Panc1 (cell line): Measurements from ENCODE around the gene CADM4. TPM values are rescaled to one million over a fixed set of nuclear protein-coding genes. Genes with fewer than 3 reads are reported as not detected.
"Not testable (repeated sequence)": the region's sequence is repeated elsewhere in the genome, so short reads cannot be mapped to it uniquely, and the experiment has no call there.

Experiments
- ATAC-seq: fragments of 200-7000 bp; cut with Tn5 transposase; 2 replicates; pipeline ENCODE4 v1.9.1; 2020; ENCODE audit warnings: mild to moderate bottlenecking, moderate library complexity
- BruUV-seq: library from RNA; stranded (reverse); fragments of 400-500 nt; replicated peaks from 2 replicates; lab custom pipeline; 2021; lab: Mats Ljungman, UMichigan
- CTCF ChIA-PET: fragments of 300-600 bp; sonication (Branson Sonifier 250); formaldehyde crosslinking; loops from one replicate; lab custom pipeline; 2022; ENCODE audit warnings: antibody characterized with exemption; lab: Charles Lee
- POLR2A ChIA-PET: fragments of 300-600 bp; sonication (Branson Sonifier 250); formaldehyde crosslinking; loops from one replicate; lab custom pipeline; 2022; ENCODE audit warnings: antibody characterized with exemption; lab: Charles Lee
- DNase-seq: peaks from one replicate; pipeline ENCODE4 v3.0.0-alpha.2; 2010; ENCODE audit warnings: low read depth, low spot score
- H3K27ac ChIP-seq: 2 replicates; pipeline ENCODE4 v1.5.1; 2011; ENCODE audit warnings: mild to moderate bottlenecking, low read length, inconsistent platforms
- H3K27me3 ChIP-seq: fragments of 200-500 bp; sonication (Bioruptor generic); 2 replicates; pipeline ENCODE4 v1.6.0; 2014; ENCODE audit warnings: low read length, inconsistent platforms; ENCODE audit not compliant: control insufficient read depth, insufficient read depth
- H3K36me3 ChIP-seq: fragments of 200-500 bp; sonication (Bioruptor generic); 2 replicates; pipeline ENCODE4 v1.5.1; 2014; ENCODE audit warnings: inconsistent platforms, mild to moderate bottlenecking, low read length, moderate library complexity; ENCODE audit not compliant: control insufficient read depth, insufficient read depth
- H3K4me1 ChIP-seq: 2 replicates; pipeline ENCODE4 v1.5.1; 2011; ENCODE audit warnings: inconsistent platforms, mild to moderate bottlenecking, low read length, moderate library complexity; ENCODE audit not compliant: control insufficient read depth, insufficient read depth
- H3K4me3 ChIP-seq, 2 experiments: 2 replicates each; pipeline ENCODE4 v1.5.1; 2011 to 2012; ENCODE audit warnings: low read depth in 2 of 2, low read length in 2 of 2, mild to moderate bottlenecking in 2 of 2, inconsistent platforms in 1 of 2, moderate library complexity in 1 of 2
- H3K9me3 ChIP-seq: fragments of 200-500 bp; sonication (Bioruptor generic); 2 replicates; pipeline ENCODE4 v1.5.1; 2014; ENCODE audit warnings: low read depth, mild to moderate bottlenecking, inconsistent platforms, low read length, moderate library complexity; ENCODE audit not compliant: control insufficient read depth, insufficient read depth
- CTCF ChIP-seq: fragments of 450-650 bp; IDR thresholded peaks from 2 replicates; pipeline ENCODE4 v1.5.1; 2017; ENCODE audit warnings: mild to moderate bottlenecking
- POLR2AphosphoS5 ChIP-seq: IDR thresholded peaks from 2 replicates; pipeline ENCODE4 v1.6.1; 2012; ENCODE audit warnings: mild to moderate bottlenecking, low read depth, low read length, moderate library complexity
- REST ChIP-seq, 2 experiments: IDR thresholded peaks; 2 replicates each; pipeline ENCODE4 v1.6.1; 2011 to 2012; ENCODE audit warnings: low read depth in 2 of 2, control low read depth in 1 of 2, low read length in 1 of 2, mild to moderate bottlenecking in 1 of 2, moderate library complexity in 1 of 2; ENCODE audit not compliant: insufficient read depth in 1 of 2
- SIN3A ChIP-seq: IDR thresholded peaks from 2 replicates; pipeline ENCODE4 v1.6.1; 2012; ENCODE audit warnings: low read depth, mild to moderate bottlenecking, low read length, moderate library complexity, borderline replicate concordance; ENCODE audit not compliant: insufficient read depth
- TCF7L2 ChIP-seq: IDR thresholded peaks from 2 replicates; pipeline ENCODE4 v1.6.1; 2011; ENCODE audit warnings: mild to moderate bottlenecking, low read depth, low read length, inconsistent platforms
- in situ Hi-C: cut with HindIII; loops from 2 replicates; pipeline ENCODE4 v1.10.0; 2016; ENCODE audit warnings: low sequenced_read_pairs, low pct_unique_long_range_greater_than_20kb
- intact Hi-C: fragments of 100-400 bp; cut with micrococcal nuclease; formaldehyde crosslinking; loops from one replicate; pipeline ENCODE4 v1.10.0; 2022; ENCODE audit not compliant: unreplicated experiment
- total RNA-seq: library from RNA; stranded (reverse); gene quantifications from one replicate; pipeline ENCODE4 v1.2.1, GENCODE V29; 2021; ENCODE audit not compliant: unreplicated experiment

CADM4 gene
- total RNA-seq, 1 experiment from 2014 or later, result 2.7 TPM

- POLR2A ChIA-PET, result no interaction called here
Measured at GRCh38 chr19:43589277-43589676, 50.4 kb downstream of the CADM4 start.

GRCh38 chr19:43587029-43587428 lies 52.6 kb downstream of the CADM4 start:
- H3K36me3 ChIP-seq, H3K4me3 ChIP-seq, POLR2A ChIA-PET, H3K4me1 ChIP-seq, ATAC-seq, DNase-seq, H3K9me3 ChIP-seq, in situ Hi-C loops, H3K27me3 ChIP-seq, intact Hi-C loops, BruUV-seq, H3K27ac ChIP-seq: not testable (repeated sequence)
- CTCF ChIA-PET, result interaction anchor here (0.6 to 0.7 kb wide), 2 partner anchors 51 to 67 kb away, joined by 4 to 7 read pairs; no protein-coding TSS in a partner anchor

More at GRCh38 chr19:43589277-43589676, 50.4 kb downstream of the CADM4 start:
- Histone ChIP-seq H3K27me3 (no peaks in the 10 kb centered on the region), H3K4me1 (no peaks in the 10 kb centered on the region), H3K4me3 (no peak overlapping the region), H3K27ac (no peak overlapping the region), H3K9me3 (no peaks in the 10 kb centered on the region), H3K36me3 (no peaks in the 10 kb centered on the region)
- intact Hi-C loops, result no loop called here
- BruUV-seq, result no TSS peak
- TF ChIP-seq POLR2AphosphoS5, result no peak
- no peak for TF ChIP-seq TCF7L2
- TF ChIP-seq CTCF, result no peak
- no peak for TF ChIP-seq REST (IDR thresholded peaks at IDR 0.05; ENCODE audit: insufficient read depth in 1 of 2, low read depth in 2 of 2, low read length in 1 of 2)
- no peak for TF ChIP-seq SIN3A
- DNase-seq (no peak), ATAC-seq (no peak)
- in situ Hi-C loops, result no loop called here
- CTCF ChIA-PET, result interaction anchor here (0.6 kb wide), 1 partner anchor 54 kb away, joined by 3 read pairs; no protein-coding TSS in a partner anchor

- H3K27me3 ChIP-seq, result no peaks in the 10 kb centered on the region
Measured at GRCh38 chr19:43586346-43586745, 53.3 kb downstream of the CADM4 start.

More at GRCh38 chr19:43586346-43586745, 53.3 kb downstream of the CADM4 start:
- Histone ChIP-seq H3K27ac (no peak overlapping the region), H3K9me3 (no peaks in the 10 kb centered on the region), H3K4me1 (no peaks in the 10 kb centered on the region), H3K4me3 (no peak overlapping the region), H3K36me3 (no peaks in the 10 kb centered on the region)
- ATAC-seq, result no peak
- DNase-seq, result no peak
- TF ChIP-seq POLR2AphosphoS5 (no peak), REST (IDR thresholded peaks at IDR 0.05; ENCODE audit: insufficient read depth in 1 of 2, low read depth in 2 of 2, low read length in 1 of 2) (no peak), SIN3A (no peak), TCF7L2 (no peak), CTCF (no peak)
- CTCF ChIA-PET, result no interaction called here
- POLR2A ChIA-PET, result no interaction called here
- in situ Hi-C loops, result no loop called here
- intact Hi-C loops, result no loop called here
- BruUV-seq, result no TSS peak
